HG03108 (cell line): Measurements from ENCODE around the gene AGAP1.

Experiments
- ATAC-seq: cut with Tn5 transposase; IDR thresholded peaks from one replicate; pipeline ENCODE4 v1.9.1; 2021; ENCODE audit warnings: moderate library complexity; ENCODE audit not compliant: unreplicated experiment

Gene AGAP1

DNA sequence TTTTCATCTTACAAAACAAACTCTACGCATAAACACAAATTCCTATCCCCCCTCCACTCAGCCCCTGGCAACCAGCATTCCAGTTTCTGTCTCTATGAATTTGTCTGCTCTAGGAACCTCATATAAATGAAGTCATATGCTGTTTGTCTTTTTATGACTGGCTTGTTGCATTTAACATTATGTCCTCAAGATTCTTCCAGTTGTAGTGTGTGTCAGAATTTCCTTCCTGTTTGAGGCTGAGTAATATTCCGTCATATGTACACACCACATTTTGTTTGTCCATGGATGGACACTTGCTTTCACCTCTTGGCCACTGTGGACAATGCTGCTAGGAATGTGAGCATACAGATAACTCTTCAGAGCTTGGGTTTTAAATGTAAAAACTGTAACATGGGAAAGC is 402.2 kb downstream of the AGAP1 start:
- no peak for ATAC-seq

DNA sequence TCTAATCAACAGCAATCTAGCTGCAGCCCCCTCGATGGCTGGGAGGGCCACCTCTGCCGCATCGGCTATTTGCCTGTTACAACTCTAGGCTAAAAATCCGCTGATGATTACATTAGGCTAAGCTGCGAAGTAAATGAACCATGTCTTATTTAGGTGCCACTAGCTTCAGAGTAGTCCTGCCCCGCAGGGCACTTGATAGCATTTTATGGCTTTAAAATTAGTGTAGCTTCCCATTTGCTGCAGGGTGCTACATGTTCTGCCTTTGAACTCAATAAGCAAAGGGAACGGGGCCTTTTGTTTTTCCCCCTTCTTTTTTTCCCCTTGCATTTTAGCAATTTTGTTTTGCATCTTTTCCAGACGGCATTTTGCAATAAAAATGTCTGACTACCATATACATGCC is 404.1 kb downstream of the AGAP1 start:
- no peak for ATAC-seq

DNA sequence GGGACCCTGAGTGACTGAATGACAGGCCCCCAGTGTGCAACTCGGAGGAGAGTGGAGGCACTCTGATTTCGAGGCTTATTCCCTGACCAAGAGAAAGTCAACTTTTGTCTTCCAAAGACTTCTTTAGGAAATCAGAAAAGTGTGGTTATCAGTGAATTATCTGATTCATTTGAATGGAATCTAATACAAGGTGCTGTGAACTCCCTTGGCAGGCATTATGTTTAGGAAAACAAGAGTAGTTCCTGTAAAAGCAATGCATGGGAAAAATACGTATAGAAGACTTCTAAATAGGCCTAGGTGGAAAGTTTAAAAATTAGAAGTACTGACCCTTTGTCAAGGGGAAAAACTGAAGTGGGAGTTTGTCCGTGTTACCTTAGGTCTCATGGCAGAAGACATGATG is 404.9 kb downstream of the AGAP1 start:
- ATAC-seq = no peak

DNA sequence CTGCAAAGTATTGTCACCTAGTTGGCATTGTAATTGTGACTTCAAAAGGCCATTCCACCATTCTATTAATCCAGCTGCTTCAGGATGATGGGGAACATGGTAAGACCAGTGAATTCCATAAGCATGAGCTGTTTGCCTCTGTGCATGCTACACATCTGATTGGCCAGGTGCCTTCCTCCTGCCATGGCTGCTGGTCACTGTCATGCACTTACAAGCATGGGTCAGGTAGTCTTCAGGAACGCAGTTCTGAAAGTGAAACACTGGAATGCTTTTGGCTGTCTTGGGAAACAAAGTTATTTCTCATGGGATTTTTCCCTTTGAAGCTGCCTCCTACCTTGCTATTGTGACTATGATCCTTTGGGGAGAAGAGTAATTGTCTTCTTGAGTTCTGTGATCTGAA is 406.8 kb downstream of the AGAP1 start:
- ATAC-seq = no peak

DNA sequence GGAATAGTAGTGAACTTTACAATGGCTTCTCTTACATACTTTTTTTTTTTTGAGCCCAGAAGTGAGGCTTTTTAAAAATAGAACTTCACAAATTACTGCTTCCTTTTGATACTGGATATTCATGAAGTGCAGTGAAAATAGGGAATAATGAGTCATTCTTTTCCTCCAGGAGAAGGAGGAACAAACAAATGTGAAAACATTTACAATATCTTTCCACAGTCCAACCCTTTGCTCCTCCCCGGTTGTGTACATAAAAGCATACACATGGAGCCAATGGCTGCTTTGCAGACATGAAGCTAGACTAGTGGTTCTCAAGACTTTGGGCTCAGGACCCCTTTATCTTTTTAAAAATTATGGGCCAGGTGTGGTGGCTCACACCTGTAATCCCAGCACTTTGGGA is 407.4 kb downstream of the AGAP1 start:
- no peak for ATAC-seq

DNA sequence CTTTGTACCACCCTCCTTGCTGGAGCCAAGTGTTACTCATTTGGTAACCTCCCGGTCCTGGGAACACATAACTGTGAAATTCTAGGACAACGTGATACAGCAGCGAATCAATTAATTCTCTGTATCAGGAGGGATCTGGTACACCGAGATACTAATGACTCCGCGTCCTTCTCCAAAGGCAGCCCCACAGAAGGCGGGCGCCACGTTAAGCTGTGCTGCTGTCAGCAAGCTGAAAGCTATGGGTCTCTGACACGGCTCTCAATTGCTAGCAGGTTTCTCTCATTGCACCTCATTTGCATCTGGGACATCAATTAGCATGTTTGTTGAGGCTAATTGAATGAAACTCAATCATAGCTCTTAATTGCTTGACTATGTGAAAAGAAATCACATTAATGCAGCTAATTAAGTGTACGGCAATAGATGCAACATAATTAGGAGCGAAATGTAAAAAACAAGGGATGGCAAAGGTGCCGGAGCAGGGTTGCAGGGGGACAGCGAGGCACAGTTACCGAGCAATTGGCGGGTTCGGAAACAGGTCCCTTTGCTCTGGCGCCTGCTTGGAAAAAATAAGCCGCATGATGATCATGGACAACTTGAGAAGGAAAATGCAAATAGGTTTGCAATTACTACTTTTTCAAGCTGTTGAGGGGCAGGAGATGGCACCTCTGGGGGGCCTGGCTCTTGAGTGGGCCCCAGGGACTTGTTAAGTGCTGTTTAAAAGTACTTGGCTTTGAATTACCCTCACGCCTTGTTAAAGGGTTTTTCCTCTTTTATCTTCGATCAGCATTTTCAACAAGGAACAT is 410.1 kb downstream of the AGAP1 start:
- ATAC-seq = no peak

DNA sequence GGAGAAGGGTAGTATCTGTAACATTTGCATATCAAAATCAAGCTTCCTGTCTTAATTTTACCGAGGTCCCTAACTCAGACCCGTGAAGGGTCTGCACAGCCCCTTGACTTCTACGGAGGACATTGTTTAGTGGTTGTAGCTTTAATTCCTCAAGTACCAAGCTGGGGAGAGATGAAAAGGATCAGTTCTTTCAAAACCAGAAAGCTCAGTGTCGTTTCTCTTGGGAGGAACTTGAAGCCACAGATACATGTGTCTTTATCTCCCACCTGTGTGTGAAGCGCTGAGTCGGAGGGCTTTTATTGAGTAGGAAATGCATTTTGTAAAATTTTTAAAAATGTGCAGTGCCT is 410.7 kb downstream of the AGAP1 start:
- no peak for ATAC-seq

DNA sequence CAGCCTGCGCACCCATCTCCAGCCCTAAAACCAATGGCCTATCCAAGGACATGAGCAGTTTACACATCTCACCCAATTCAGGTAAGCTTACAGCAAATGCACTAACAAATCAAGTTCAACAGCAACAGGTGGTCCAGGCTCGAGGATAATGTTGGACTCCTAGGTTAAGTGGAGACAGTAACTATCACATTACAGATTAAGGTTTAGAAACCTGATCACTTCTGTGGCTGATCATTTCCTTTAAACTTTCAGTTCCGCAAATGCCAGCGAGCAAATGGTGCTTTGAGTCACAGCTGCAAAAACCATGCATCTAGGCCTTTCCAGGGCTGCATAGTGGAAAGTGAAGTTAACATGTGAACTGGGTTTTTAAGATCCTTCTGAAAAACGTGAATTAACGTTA is 415.0 kb downstream of the AGAP1 start:
- peak; percentile 77 for ATAC-seq

DNA sequence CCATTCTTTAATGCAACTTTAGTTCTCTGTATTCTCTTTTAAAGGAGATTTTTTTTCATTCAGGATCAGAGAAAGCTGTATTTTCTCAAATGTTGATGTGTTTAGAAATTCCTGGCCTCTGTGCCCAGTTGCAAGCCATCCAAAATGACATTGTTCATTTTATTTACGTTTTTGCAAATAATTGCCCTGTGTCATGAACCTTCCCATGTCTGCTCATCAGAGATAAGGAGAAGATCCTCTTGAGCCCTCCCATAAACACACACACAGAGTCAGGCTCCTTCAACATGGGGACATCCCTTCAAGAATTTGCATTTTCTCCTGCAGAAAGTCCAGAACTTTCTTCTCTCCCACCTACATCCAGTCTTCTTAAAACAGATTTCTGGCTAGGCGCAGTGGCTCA is 415.5 kb downstream of the AGAP1 start:
- ATAC-seq = no peak

DNA sequence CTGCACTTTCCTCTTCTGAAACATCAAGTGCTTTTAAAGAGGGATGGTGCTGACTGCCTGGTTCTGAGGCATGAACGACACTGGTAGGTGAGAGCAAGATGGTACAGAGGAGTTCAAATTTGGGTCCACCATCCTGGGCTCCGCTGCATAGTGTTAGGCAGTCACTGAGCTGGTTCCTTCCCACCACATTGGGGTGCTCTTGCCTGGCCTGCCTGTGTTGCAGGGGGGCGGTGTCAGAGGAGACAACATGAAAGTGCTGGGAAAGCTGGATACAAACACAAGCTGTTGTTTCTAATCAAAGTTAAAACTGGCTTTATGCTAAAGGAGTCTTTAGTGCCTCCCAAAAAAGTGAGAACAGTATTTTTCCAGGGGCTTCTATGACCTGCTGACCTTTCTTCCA is 416.2 kb downstream of the AGAP1 start:
- no peak for ATAC-seq

DNA sequence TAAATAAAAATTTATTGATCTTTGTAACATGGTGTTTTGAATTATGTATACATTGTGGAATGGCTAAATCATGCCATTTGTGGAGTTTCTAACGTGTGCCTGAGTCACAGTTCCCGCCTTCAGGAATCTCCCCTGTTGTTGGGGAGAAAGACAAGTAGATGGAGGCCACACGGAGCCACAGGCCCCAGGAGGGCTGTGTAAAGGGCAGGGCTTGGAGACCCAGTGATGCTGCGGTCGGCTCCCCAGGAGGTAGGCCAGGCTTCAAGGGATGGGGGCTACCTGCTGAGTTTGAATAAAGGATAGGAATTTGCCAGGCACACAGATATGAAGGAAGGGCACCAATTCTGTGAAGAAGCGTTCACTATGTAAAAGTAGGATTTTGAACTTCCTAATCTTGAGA is 417.3 kb downstream of the AGAP1 start:
- no peak for ATAC-seq

DNA sequence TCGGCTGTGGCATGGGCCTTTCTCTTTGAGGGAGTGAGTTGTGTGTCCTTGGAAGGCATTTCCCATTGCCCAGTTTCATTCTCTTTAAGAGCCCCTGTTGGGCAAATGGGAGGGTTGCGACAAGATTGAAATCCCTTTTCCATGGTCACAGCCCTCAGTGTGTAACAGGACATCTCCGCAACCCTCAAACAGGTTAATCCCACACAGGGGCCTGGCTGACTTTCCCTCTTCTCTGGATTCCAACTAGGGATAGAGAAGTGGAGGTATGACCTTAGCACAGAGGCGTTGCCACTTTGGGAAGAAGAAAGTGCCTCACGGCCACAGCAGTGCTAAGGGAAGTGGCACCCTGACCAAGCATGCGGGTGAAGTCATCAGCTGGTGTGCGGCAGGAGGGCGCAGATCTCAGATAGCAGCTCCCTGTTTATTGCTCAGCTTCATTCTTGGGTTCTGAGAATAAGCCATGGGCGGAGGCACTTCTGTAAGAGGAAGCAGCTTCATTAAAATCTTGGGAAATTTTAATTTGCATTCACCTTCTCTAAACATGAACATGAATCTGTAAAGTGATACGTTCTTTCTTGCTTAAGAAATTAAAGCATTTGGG is 417.9 kb downstream of the AGAP1 start:
- no peak for ATAC-seq

DNA sequence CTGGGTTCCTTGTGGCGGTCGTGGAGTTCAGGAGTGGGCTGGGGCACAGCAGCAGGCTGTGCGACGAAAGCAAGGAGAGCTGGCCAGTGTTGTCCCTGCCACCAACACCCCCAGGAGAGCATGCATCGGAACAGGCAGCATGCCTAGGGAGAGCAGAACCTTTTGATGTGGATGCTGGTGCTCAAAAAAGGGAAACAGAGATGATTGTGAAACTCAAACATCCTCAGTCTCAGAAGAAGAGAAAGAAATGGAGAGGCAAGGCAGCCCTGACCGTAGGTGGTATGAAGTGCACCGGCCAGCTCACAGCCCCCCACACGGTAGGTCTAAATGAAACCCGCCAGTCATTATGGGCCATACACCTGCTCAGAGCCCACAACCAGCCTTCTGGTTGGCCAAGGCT is 420.9 kb downstream of the AGAP1 start:
- ATAC-seq = no peak

DNA sequence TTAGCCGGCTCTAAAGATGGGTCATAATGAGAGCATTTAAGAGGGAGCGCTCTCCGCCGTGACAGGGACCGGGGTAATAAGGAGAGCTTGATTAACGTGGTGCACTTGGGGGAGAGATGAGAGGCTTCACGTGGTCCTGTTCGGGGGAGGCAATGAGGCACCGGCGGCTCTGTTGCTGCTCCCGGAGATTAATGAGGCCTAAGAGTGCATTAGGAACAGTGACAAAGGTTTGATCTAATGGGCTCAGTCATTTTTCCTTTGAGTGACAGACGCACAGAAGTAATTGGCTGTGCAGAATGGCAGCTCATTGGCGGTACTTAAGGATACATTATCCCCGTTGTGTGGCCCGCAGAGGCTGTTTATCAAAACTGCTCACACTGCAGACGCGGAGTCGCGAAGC is 423.7 kb downstream of the AGAP1 start:
- ATAC-seq = no peak

DNA sequence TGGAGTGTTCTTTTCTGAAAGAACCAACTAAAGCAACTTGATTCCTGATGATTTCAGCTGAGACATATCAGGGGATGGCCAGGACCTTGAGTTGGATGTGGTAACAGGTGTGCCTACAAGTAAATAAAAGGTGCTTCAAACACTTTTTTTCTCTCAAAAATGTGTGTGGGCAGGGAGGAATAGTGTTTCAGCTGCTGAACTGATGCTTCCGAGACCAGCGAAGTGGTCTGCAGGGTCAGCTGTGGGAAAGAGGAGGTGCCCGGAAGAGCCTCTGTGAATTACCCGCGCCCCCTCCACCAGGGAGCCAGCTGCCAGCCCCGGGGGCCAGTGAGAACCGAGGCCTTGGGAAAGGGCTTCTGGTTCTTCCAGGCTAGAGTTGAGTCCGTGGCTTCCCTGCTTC is 425.0 kb downstream of the AGAP1 start:
- no peak for ATAC-seq

DNA sequence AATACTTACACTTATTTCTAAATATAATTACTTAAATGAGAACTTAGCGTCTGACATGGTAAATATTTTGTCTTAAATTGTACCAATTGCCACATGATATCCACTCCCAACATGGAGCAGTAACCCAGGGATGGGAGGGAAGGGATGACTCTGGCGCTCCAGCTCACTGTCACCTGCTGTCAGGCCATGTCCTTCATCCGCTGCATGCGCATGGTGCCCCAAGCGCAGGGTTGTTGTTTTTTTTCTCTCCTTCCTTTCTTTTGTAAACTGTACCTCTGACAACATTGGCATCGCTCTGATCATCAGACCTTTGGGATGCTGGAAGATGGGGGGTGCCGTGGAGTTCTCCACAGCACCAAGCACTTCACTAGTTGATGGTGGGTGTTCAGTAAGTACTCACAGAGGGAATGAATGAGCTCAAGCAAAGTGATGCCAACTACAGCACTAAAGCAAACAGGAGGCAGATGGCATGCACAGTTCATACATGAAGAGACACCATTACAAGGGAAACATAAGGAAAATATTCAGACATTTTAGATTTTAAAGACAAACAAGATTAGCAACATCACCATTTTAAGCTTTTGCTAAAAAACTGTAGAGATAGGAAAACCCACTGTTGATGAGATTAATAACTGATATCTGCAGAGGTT is 426.5 kb downstream of the AGAP1 start:
- ATAC-seq = no peak

DNA sequence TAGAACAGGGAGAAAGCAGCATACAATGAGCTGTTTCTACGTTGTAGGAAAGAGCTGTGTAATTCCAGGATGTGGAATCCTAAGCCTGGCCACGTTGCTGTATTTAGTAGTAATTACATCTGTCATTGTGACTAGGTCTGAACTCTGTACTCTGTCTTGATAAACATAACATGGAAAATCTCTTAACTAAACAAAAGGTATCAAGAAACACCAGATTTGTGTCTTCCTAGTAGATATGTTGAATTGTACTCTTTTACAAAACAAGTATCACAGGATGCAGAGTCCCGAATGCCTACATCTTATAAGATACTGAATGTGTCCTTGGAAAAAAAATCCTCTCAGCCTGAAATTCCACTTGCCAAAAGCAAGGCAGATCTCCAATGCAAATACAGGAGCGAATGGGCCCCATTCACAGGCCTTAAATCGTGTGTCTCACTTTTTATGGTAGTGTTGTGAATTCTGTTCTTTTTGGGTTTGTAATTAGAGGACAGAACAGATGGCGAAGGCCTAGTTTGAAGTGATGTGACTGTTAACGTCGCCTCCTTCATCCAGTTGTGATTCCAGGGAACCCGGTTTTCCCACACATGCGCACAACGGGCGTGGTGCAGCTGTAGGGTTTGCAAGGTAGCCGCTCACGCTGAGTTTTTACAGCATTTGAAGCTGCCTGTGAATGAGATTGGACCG is 427.8 kb downstream of the AGAP1 start:
- no peak for ATAC-seq

DNA sequence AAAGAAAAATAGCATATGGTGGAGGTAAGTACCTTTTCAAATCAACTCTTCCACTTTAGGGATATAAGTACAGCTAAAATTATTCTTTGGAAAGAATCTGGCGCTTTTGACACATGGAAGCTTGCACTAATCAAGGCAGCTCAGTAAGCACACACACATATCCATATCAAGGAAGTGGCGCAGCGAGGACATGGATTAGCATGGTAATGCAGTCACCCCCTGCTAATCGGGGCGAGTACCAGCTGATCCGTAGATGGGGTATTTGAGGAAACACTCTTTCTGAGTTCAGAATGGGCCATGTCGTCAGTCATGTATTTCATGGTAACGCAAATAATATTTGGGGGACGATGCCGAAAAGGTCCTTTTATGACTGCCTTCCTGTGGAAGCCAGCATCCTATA is 429.0 kb downstream of the AGAP1 start:
- ATAC-seq = no peak

DNA sequence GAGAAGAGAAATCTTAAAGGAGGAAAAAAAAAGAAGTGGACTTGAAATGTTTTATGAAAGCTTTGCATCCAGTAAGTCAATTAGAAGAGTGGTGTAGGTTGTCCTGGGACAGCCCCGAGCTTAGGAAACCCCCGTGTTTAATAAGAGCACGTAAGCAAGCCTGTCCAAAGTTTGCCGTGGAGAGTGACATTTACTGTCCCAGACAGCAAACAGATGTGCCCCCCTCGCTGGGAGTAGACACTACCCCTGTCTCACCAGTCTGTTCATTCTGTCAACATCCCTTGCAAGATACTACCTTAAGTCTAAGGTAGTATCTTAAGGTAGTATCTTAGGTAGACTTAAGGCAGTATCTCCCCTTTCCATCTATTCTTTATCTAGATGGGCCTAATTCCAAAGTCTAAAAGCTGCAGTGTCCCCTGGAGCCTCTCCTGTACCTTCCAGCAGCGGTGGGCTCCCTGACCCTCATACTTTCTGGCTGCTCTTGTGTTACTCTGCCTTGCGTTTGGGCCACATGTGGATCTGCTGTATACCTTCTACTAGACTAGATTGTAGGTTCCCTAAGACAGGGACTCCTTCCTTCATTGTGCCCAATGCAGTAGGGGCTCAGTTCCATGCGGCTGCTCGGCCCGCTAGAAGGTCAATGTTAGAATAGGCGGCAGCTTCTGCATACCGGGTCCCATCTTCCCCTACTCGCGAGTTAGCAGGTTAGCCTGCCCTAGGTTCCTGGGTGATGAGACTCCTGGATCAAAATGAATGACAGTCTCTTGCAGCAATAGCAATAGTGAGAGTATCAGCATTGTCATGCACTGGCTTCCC is 430.2 kb downstream of the AGAP1 start:
- ATAC-seq = no peak

DNA sequence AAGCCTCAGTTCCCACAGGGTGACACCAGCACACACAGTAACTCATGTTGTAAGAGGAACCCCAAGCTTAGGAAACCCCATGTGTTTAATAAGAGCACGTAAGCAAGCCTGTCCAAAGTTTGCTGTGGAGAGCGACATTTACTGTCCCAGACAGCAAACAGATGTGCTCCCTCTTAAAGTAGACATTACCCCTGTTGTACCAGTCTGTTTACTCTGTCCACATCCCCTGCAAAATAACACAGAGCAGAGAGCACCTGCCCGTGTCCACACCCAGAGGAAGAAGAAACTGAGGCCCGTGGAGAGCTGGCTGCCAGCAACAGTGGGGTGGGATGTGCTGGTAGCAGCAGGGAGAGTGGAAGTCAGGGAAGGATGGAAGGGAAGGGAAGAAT is 430.8 kb downstream of the AGAP1 start:
- no peak for ATAC-seq

DNA sequence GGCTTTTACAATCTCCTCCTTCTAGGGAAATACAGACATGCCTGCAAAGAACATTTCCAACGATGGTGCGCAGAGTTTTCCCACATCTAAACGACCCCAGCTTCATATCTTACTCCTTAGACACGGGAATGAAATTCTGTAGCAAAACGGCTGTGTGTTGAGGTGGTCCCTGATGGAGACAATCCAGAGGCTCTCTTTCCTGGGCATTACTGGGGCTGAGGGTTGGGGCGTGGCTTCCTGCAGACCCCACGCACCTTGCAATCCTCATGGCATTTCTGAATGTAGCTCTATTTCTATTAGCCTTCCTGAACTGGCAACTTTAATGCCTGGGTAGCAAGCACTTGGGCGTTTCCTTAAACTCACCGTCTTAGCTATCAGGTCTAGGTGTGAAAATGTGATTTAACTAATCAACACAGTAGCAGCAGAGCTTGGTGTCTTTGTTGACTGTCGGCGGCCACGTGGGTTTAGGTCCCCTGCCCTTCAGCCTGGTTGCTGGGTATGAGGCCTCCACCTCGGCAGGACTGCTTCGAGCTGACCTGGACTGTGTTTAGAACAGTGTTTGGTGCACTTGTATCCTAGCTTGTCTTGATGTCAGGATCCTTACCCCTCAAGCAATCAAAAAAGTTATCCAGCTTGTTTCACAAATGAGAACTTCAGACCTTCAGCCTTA is 431.5 kb downstream of the AGAP1 start:
- ATAC-seq = no peak
